NCI-H446 (cell line): ENCODE measurements around the gene ARMCX5.

Experiments
- DNase-seq, 2 experiments: peaks; one replicate each; lab custom pipeline; 2025; lab: John Stamatoyannopoulos, UW

ARMCX5 gene

DNA sequence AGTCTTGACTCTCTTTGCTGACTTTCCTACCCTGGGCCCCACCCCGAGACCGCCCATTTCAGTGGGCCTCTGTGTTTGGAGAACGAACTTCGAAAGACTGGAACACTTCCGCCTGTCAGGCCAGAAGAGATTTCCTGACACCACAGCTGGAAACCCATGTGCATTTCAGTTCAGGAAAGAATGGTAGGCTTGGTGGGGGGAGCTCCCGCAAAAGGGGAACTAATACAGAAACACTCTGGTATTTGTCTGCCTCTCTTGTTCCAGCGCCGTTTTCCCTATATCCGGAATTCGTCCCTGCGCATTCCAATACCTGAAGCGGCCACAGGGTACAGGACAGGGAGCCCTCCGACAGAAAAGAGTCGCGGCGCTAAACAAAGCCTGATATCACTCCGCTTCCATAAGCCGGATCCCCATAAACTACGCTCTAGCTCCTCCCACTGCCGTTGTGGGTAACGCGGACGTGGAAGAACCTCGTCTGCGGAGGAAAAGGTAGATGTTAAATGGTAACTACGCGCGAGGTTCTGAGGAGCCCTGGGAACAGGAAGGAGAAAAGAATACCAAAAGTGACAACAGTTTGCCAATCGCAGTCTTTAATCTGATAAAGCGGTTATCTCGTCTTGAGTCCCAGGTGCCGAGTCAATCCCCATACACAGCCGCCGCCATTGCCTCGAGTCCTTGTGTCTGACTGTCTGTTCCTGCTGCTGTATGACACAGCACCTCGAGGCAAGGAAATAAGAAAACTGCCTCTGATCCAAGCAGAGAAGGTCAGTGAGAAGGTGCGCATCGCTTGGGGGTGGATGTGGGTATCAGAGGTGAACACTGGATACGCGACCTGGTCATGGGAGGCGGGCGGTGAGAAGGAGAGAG is at the start of gene ARMCX5:
TSS of gene ARMCX5 (plus strand) at position 432 of the 867 bp plus-strand sequence. CDS start 2,627 bp downstream, outside the sequence.
- DNase-seq: peak; percentile 25 to 86

- no peak for DNase-seq
Observed at GRCh38 chrX:102558607-102559006, 40.7 kb upstream of the ARMCX5 start.

DNA sequence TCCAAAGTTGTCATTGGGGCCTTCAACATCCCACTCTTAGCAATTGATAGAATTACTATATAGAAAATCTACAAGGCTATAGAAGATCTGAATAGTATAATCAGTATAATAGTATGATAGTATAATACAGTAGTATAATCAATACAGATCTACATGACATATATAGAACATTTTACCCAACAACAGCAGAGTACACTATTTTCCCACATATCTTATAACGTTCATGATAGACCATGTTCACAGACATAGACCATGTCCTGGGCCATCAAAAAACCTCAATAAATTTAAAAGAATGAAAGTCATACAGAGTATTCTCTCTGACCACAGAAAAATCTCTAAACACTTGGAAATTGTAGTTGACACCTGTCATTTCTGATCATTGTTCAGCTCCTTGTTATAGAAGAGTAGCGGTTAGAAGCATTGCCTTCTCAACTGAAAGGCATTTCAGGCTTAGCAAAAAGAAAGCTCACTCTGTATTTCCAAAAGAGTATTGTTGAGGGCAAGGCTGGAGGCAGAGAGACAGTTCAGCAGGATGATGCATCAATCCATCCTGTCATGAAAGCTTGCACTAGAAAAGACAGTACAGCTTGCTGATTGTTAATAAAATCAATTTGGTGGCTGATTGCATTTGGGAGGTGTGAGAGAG is 38.8 kb upstream of the ARMCX5 start:
- no peak for DNase-seq

DNA sequence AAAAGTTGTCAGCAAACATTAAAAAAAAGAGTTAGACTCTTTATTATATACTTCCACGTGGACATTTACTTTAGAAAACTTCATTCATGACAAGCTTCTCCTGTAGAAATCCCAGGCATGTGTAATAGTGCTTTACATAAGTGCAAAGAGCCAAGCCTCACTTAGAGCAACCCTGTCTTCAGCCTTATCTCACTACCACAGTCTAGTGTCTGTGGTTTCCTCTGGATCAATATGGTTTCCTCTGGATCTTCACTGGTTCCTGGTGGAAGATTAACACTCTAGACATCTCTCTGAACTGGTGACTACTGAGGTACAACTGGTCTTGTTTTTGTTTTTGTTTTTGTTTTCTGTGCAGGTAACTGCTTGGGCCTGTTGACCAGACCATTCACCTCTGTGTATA is 18.4 kb upstream of the ARMCX5 start:
- no peak for DNase-seq

DNA sequence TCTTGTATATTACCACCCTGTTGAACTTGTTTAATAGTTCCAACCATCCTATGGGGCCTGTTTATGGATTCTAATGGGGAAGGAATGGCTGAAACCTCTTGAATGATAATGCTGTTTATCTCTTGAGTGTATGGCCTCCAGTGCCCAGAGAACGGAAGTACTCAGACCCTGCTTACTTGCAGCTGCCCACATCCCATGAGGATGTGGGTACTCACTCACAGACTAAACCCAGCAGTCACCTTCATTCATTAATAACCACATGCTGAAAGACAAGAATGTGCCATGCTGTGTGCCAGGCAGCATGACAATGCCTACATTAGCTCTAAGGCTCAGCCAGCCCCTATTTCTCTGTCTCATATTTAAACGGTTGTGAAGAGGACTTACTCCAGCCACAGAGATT is 5.9 kb upstream of the ARMCX5 start:
- DNase-seq: no peak

DNA sequence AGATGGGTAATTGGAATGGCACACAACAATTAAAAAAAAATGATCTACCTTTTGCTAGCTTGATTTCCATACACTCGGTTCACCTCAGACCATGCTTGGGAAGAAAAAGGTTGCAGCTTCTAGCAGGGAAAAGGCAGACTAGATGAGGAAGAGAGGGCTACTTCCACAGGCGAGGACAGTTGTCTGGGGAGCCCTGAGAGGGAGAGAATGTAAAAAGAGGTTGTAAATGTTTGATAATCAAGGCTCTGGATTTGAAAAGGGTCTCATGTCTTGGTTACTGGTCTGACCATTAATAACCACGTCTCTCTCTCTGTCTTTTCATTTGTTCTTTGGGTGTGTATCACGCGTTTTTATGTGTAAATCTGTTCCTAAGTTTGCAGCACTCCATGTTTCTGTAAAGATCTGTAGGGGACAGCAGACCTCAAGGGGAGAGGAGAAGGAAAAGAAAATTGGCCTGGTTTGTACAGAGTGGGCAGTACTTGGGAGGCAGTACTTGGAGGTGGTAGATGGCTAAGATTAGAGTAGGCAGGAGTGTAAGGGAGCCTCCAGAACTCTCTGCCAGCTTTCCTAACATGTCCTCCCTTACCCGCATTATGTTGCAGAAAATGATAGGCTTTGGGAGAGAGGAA is 750 bp downstream of the ARMCX5 start:
- no peak for DNase-seq

DNA sequence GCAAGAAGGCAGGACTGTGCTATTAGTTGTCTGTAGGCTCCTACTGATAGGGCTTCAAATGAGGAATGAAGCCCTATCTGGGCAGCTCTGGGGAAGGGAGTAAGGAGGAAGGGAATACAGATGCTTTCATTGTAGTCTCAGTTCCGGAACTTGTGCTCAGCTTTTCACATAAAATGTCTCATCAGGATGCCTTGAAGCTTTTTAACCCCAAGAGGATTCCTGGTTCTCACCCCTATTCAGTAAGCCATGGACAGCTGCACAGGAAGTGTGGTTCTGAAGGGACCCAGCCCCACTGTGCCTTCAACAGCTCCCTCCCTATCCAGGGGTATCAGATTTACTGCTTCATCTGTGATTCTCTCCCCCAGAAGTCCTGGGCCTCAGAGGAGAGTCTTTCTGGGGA is 5.0 kb downstream of the ARMCX5 start:
- DNase-seq: no peak

DNA sequence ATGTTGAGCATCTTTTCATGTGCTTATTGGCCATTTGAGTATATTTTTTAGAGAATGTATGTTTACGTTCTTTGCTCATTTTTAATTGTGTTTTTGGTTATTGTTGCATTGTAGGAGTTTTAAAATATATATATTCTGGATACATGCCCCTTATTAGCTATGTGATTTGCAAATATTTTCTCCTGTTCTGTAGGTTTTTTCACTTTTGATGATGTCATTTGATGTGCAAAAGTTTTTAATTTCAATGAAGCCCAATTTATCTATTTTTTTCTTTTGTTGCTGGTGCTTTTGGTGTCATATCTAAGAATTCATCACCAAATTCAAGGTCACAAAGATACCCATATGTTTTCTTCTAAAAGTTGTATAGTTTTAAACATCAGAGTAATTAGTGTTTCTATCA is 6.8 kb downstream of the ARMCX5 start:
- DNase-seq: no peak

DNA sequence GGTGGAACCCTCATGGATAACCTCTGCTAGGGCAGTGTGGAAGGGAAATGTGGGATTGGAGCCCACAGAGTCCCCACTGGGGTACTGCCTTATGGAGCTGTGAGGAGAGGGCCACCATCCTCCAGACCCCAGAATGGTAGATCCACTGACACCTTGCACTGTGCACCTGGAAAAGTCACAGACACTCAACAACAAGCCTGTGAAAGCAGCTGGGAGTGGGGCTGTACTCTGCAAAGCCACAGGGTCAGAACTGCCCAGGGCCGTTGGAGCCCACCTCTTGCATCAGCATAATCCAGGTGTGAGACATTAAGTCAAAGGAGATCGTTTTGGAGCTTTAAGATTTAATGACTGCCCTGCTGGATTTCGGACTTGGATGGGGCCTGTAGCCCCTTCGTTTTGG is 11.6 kb downstream of the ARMCX5 start:
- DNase-seq: no peak

DNA sequence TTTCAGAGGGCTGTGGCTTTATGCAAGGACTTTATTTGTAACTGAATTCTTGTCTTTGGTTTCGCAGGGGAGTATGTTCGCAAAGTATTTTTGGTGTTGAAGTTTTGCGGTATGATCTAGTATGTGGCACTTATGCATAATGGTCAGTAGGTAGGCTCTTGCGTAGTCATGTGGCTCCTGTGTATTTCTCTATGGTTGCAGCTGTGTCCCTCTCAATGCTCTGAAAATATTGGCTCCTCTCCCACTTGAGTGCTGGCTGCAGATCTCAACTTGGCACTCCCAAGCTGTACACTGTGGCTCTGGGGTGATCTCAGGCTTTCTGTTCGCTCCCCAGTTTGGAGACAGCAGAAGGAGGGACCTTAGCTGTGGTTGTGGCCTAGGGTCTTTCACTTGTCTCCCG is 24.8 kb downstream of the ARMCX5 start:
- DNase-seq: no peak

- DNase-seq: no peak
Observed at GRCh38 chrX:102627640-102628039, 28.3 kb downstream of the ARMCX5 start.

DNA sequence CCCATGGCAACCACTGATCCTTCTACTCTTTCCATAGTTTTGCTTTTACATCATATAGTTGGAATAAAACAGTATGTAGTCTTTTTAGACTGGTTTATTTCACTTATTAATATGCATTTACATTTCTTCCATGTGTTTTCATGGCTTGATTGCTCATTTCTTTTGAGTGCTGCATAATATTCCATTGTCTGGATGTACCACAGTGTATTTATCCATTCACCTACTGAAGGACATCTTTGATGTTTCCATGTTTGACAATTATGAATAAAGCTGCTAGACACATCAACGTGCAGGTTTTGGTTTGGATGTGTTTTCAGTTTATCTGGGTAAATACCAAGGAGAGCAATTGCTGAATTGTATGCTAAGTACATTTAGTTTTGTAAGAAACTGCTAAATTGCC is 38.2 kb downstream of the ARMCX5 start:
- no peak for DNase-seq

DNA sequence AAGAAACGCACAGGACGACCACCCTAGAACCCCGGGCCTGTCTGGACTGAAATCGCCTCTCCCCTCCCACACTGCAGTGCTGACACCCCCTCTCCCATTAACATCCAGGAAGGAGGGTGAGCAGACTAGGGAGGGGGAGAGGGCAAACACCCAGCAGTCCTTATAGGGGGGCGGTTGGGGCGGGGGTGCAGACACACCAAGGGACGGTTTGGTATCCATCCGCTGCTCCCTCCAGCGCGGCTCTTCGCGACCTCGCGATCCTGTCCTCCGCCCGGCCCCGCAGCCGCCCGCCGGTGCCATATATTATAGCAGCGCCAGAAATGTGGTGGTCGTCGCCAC is 51.6 kb downstream of the ARMCX5 start:
- no peak for DNase-seq

- DNase-seq: no peak
Observed at GRCh38 chrX:102651242-102652011, 52.1 kb downstream of the ARMCX5 start, which contains the start of gene GPRASP1. Gene GPRASP1, plus strand, starts transcription at chrX:102651483. Its CDS starts 2,431 bp downstream, at chrX:102653914.

GRCh38 chrX:102652031-102652688 is 52.8 kb downstream of the ARMCX5 start:
- DNase-seq: no peak
